Measurements from ENCODE around the gene POLR2L. TPM values are rescaled to one million over a fixed set of nuclear protein-coding genes. Genes with fewer than 3 reads are reported as not detected.

Gene POLR2L
- total RNA-seq, 1 donor from 2014 or later, result 106 TPM

GRCh38 chr11:833849-834311, 8.4 kb downstream of the POLR2L start:
- no peak for TF ChIP-seq CTCF (IDR thresholded peaks at IDR 0.05; ENCODE audit: partially characterized antibody, unreplicated experiment)
- Mint-ChIP-seq H3K4me3 (ENCODE audit: unreplicated experiment) (peak overlapping the region; percentile 92), H3K27ac (ENCODE audit: unreplicated experiment) (peak overlapping the region; percentile 92), H3K27me3 (ENCODE audit: unreplicated experiment) (peaks cover 19% of the 10 kb centered on the region), H3K4me1 (ENCODE audit: low read depth, unreplicated experiment) (peaks cover 6% of the 10 kb centered on the region), H3K36me3 (ENCODE audit: unreplicated experiment) (no peaks in the 10 kb centered on the region), H3K9me3 (ENCODE audit: unreplicated experiment) (peaks cover 11% of the 10 kb centered on the region)
- DNase-seq, result no peak

- peaks cover 14% of the 10 kb centered on the region for H3K27me3 Mint-ChIP-seq (ENCODE audit: unreplicated experiment)
- H3K36me3 Mint-ChIP-seq (ENCODE audit: unreplicated experiment), result no peaks in the 10 kb centered on the region
- DNase-seq, result peak; percentile 85
- peaks cover 5% of the 10 kb centered on the region for H3K4me1 Mint-ChIP-seq (ENCODE audit: low read depth, unreplicated experiment)
- TF ChIP-seq CTCF (IDR thresholded peaks at IDR 0.05; ENCODE audit: partially characterized antibody, unreplicated experiment), result no peak
- H3K27ac Mint-ChIP-seq (ENCODE audit: unreplicated experiment), result peak overlapping the region; percentile 92
- H3K9me3 Mint-ChIP-seq (ENCODE audit: unreplicated experiment), result peaks cover 7% of the 10 kb centered on the region
- H3K4me3 Mint-ChIP-seq (ENCODE audit: unreplicated experiment), result peak overlapping the region; percentile 92
These were observed 9.1 kb downstream of the POLR2L start for GRCh38 chr11:833114-833791.

GRCh38 chr11:832529-833113, 9.7 kb downstream of the POLR2L start, which contains the start of gene CD151:
TSS of gene CD151 (plus strand) at chr11:832952. CDS start at chr11:836070, 3,118 bp downstream.
- H3K27ac Mint-ChIP-seq (ENCODE audit: unreplicated experiment), result peak within 1 kb of the TSS; percentile 92
- H3K4me3 Mint-ChIP-seq (ENCODE audit: unreplicated experiment), result peak within 1 kb of the TSS; percentile 92
- peak; percentile 80 for DNase-seq
- H3K36me3 Mint-ChIP-seq (ENCODE audit: unreplicated experiment), result no peaks in the 10 kb centered on the region
- peaks cover 7% of the 10 kb centered on the region for H3K9me3 Mint-ChIP-seq (ENCODE audit: unreplicated experiment)
- H3K27me3 Mint-ChIP-seq (ENCODE audit: unreplicated experiment), result peaks cover 13% of the 10 kb centered on the region
- no peak for TF ChIP-seq CTCF (IDR thresholded peaks at IDR 0.05; ENCODE audit: partially characterized antibody, unreplicated experiment)
- H3K4me1 Mint-ChIP-seq (ENCODE audit: low read depth, unreplicated experiment), result peaks cover 11% of the 10 kb centered on the region

GRCh38 chr11:831961-832528, 10.3 kb downstream of the POLR2L start:
- peak overlapping the region; percentile 88 for H3K4me3 Mint-ChIP-seq (ENCODE audit: unreplicated experiment)
- H3K4me1 Mint-ChIP-seq (ENCODE audit: low read depth, unreplicated experiment), result peaks cover 11% of the 10 kb centered on the region
- H3K27me3 Mint-ChIP-seq (ENCODE audit: unreplicated experiment), result peaks cover 14% of the 10 kb centered on the region
- H3K36me3 Mint-ChIP-seq (ENCODE audit: unreplicated experiment), result no peaks in the 10 kb centered on the region
- H3K27ac Mint-ChIP-seq (ENCODE audit: unreplicated experiment), result peak overlapping the region; percentile 90
- peaks cover 7% of the 10 kb centered on the region for H3K9me3 Mint-ChIP-seq (ENCODE audit: unreplicated experiment)
- no peak for DNase-seq
- no peak for TF ChIP-seq CTCF (IDR thresholded peaks at IDR 0.05; ENCODE audit: partially characterized antibody, unreplicated experiment)

All from glutamatergic neuron (in vitro differentiated cells).